ENCODE measurements around the gene KIAA0513. TPM values are rescaled to one million over a fixed set of nuclear protein-coding genes. Genes with fewer than 3 reads are reported as not detected.

KIAA0513 gene
- total RNA-seq, 1 donor: 26.3 TPM

DNA sequence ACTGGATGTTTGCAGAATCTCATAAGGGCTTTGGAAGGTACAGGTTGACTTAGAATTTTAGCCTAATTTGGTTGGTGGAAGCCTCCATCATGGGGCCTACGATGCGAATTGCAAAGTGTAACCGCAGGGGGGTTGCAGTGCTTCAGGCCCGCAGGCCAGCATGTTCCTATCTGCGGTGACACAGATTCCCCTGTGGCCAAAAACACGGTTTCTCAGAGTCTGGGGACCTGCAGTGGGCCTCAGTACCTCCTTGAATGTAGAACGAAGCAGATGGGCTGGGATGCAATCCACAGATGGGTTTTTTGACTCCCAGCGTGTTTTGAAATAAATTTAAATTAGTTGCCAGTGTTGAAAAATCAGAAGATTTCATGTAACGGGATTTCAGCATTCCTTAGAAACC, 34.7 kb downstream of the KIAA0513 start:
- TF ChIP-seq, protein P1, sequence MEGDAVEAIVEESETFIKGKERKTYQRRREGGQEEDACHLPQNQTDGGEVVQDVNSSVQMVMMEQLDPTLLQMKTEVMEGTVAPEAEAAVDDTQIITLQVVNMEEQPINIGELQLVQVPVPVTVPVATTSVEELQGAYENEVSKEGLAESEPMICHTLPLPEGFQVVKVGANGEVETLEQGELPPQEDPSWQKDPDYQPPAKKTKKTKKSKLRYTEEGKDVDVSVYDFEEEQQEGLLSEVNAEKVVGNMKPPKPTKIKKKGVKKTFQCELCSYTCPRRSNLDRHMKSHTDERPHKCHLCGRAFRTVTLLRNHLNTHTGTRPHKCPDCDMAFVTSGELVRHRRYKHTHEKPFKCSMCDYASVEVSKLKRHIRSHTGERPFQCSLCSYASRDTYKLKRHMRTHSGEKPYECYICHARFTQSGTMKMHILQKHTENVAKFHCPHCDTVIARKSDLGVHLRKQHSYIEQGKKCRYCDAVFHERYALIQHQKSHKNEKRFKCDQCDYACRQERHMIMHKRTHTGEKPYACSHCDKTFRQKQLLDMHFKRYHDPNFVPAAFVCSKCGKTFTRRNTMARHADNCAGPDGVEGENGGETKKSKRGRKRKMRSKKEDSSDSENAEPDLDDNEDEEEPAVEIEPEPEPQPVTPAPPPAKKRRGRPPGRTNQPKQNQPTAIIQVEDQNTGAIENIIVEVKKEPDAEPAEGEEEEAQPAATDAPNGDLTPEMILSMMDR (IDR thresholded peaks at IDR 0.05; ENCODE audit: insufficient read depth, low read depth, low read length): no peak
- no peak for DNase-seq (ENCODE audit: low read depth)
- no peak overlapping the region for H3K4me3 ChIP-seq (ENCODE audit: low read depth, low read length)

DNA sequence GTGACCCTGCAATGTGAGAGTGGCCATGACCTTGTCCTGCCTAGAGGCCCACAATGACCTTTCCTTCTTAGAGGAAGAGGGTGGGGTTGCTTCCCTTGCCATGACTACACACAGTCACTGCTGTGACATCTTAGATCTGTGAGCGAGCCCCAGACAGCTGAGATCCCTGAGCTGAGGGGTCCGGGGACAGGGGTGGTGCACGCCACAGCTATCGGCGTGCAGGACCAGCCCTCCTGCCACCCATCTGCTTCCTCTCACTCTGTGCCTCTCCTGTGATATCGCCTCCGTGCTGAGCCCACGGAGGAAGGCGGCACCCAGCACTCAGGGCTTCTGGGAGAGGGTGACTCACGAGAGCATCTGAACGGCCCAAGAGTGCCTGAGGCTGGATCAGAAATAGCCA, 35.2 kb downstream of the KIAA0513 start:
- no peak overlapping the region for H3K4me3 ChIP-seq (ENCODE audit: low read depth, low read length)
- TF ChIP-seq, protein P1 (IDR thresholded peaks at IDR 0.05; ENCODE audit: insufficient read depth, low read depth, low read length): no peak
- DNase-seq (ENCODE audit: low read depth): no peak

DNA sequence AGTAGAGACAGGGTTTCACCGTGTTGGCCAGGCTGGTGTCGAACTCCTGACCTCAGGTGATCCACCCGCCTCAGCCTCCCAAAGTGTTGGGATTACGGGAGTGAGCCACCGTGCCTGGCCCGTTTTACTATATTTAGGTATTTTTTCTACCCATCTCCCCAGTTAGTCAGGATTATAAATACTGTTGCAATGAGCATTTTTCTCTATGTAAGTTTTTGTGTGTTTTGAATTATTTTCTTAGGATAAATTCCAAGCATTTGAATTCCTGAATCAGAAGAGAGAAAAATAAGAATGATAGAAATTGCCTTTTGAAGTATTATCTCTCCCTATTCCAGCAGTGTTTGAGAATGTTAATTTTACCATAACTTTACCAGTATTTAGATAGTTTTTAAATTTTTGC, 36.6 kb downstream of the KIAA0513 start:
- no peak overlapping the region for H3K4me3 ChIP-seq (ENCODE audit: low read depth, low read length)
- no peak for DNase-seq (ENCODE audit: low read depth)
- TF ChIP-seq, protein P1 (IDR thresholded peaks at IDR 0.05; ENCODE audit: insufficient read depth, low read depth, low read length): no peak

DNA sequence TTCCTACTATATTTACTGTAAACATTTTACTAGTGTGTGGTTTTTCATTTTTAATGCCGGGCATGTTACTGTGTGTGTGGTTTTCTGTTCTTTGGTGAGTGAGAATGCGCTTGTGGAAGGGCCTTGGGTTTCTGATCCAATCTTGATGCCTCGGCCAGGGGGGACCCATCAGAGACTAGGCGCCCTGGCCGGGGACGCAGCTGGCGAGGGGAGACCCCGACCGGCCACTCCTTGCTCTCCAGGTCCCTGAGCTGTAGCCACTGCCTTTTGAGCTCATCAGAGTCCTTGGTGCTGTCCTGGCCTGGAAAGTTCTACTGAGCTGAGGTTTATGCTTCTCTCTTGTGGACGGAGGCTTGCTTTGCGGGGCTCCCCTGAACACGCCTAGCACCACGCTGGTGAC, 37.5 kb downstream of the KIAA0513 start:
- TF ChIP-seq, protein P1 (IDR thresholded peaks at IDR 0.05; ENCODE audit: insufficient read depth, low read depth, low read length): no peak
- no peak for DNase-seq (ENCODE audit: low read depth)
- no peak overlapping the region for H3K4me3 ChIP-seq (ENCODE audit: low read depth, low read length)

DNA sequence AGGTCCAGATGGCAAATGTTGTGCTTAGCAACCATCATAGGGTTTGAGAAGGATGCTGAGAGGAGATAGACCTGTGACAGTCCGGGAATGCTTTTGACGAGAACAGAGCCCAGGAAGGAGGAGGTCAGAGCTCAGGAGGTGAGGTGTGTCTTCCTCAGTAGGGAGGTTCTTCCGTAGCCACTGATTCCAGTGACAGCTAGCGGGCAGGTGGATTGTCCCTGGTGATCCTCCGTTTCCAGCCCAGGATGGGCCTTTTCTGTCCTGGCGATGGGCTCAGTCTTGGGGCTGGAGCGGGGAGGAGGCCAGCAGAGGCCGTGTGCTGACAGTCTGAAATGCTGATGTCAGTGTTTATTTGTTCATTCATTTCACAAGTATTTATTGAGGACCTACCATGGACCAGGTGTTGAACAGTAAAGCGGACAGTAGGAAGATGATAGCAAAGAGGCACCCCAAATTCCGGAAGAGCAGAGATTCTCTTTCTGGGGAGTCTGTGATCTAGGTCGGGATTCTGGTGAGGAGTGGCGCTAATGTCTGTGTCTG, 38.8 kb downstream of the KIAA0513 start:
- no peak overlapping the region for H3K4me3 ChIP-seq (ENCODE audit: low read depth, low read length)
- DNase-seq (ENCODE audit: low read depth): no peak
- TF ChIP-seq, protein P1 (IDR thresholded peaks at IDR 0.05; ENCODE audit: insufficient read depth, low read depth, low read length): no peak

DNA sequence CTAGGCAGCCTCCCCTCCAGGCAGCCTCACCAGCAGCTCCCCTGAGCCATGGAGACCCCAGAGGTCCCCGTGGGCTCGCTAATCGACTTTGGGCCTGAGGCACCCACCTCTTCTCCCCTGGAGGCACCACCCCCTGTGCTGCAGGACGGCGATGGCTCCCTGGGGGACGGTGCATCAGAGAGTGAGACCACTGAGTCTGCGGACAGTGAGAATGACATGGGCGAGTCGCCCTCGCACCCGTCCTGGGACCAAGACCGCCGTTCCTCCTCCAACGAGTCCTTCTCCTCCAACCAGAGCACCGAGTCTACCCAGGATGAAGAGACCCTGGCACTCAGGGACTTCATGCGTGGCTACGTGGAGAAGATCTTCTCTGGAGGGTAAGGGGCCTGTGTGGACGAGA, 39.4 kb downstream of the KIAA0513 start:
- DNase-seq (ENCODE audit: low read depth): no peak

More for the DNA sequence above, 39.4 kb downstream of the KIAA0513 start:
- no peak overlapping the region for H3K4me3 ChIP-seq (ENCODE audit: low read depth, low read length)
- TF ChIP-seq, protein P1 (IDR thresholded peaks at IDR 0.05; ENCODE audit: insufficient read depth, low read depth, low read length): no peak

Data from fibroblast of villous mesenchyme (primary cell).